ENCODE results near the gene WNT7B.

The WNT7B gene

DNA sequence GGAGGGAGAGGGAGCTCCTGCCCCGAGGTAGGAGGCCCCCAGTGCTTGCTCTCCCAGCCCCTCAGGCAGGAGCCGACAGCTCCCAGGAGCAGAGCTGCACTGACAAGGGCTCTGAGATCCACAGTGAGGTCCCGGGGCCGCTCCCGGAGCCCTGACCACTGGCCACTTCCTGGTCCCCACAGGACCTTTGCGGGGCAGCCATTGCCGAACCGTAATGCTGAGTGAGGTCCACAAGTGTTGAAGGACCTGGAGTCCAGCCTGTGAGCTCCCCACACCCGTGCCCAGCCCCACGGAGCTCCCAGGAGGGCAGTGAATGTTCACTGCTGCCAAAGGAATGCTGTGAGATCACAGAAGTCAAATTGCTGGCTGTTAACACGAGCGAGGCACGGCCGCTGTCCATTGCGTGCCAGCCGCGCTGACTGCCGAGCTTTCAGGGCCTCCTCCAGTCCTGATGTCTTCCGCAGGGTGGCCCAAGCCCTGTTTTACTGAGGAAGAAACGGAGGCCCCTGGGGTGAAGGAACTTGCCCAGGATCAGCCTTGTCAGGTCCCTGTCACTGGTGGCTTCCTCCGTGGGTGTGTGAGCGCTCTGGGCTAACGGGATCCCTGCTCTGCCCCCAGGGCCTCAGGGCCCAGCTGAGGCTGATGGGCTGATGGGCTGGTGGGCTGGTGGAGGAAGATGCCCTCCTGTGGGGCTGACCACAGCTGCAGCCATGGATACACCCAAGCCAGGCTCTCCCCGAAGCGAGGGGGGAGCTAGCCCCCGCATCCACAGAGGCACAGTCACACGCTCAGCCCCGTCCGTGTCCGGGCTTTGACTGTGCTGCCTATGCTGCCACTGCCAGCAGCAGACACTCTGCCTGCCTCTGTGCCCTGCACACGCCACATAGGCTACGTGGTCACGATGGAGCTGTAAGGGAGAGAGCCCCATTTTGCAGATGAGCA is 70.8 kb downstream of the WNT7B start:
- no peak for DNase-seq (ENCODE audit: low read depth)

DNA sequence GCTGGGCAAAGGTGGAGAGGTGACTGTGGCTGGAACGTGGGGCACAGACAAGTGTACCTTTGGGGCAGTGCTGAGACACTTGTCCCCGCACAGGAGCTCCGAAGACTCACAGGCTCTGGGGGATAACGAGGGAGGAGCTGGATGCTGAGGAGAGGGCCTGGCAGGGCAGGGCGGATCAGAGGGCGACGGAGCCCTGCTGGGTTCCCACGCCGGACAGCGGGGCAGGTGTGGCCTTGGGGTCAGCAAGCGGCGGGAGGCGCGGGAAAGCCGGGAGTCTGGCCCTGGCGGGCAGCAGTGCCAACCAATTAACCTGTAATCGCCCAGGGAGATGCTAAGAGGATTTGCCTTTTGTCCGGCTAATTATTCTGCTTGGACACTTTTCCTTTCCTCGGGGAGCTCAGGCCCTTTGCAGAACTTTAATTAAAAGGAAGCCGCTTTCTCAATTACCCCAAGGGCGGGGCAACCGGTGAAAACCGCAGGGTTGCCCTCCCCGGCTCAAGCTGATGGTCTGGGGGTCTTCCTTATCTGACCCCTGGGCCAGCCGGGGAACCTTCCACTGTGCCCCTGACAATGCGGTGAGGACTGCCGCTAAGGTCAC is 71.5 kb downstream of the WNT7B start:
- DNase-seq (ENCODE audit: low read depth) = no peak

- DNase-seq (ENCODE audit: low read depth) = no peak
Measured at GRCh38 chr22:45904236-45904635, 72.7 kb downstream of the WNT7B start.

- no peak for DNase-seq (ENCODE audit: low read depth)
Measured at GRCh38 chr22:45903355-45904135, 73.4 kb downstream of the WNT7B start.

- DNase-seq (ENCODE audit: low read depth) = no peak
Measured at GRCh38 chr22:45897736-45898135, 79.2 kb downstream of the WNT7B start.

GRCh38 chr22:45896964-45897538 is 79.9 kb downstream of the WNT7B start:
- DNase-seq (ENCODE audit: low read depth) = no peak

DNA sequence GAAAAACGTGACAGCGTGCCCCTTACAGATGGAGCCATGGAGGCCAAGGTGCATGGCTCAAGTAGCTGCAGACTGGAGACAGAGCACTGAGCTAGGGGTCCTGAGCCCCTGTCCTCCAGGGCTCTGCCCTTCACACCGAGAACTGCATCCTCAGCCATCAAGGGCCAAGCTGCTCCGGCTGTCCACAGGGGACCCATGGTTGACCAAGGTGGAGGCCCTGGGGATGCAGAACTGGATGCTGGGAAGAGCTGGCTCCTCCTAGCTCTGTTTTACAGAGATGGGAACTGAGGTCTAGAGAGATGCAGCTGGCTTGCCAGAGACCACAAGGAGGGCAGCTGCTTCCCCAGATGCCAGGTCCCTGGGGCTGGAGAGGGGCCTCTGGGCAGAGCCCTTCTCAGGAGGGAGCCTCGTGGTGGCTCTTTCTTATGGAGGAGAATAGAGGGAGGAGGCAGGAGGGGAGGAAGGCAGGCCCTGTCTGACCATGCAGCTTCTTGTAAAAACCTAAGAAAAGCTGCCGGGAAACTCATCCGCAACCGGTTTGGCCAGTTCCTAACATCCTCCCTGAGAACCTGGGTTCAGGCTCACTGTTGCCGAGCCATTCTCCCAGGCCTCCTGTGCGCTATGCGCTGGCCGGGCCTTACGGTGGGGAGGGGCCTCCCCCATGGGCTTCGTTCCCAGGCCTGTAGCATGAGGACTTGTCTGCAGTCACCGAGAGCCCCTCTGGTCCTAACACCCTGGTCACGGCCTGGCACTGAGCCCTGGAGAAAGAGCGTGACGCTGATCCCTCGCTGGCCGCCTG is 80.6 kb downstream of the WNT7B start:
- DNase-seq (ENCODE audit: low read depth) = no peak

DNA sequence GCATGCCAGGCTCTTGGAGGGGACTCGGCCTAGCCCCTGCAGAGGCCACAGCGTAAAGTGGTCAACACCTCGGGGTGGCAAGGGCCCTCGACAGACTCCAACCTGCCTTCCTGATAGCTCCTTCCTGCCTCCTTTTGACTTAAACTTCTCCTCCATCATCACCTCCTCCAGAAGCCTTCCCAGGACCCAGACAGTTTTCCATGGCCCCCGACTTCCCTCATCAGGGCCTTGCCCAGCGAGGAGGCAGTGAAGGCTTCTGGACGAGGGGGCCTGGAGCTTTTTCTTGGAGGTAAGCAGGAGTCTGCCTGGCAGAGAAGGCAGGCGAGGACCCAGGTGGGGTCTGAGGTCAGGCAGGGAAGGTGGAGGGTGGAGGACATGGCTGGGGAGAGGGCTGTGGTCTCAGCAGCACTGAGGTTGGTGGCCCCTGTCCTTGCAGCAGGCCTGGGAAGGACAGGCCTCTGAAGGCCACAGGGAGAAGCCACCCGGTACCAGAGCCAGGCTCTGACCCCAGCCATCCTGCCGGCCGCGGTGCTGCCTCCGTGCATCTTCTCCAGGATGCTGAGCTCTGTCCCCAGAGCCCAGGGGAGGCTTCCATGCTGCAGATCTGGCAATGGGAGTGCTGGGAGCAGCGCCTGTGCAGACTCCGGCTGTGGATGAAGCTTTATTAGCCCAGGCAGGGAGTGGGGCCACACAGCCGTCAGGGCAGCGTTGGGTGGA is 81.4 kb downstream of the WNT7B start:
- no peak for DNase-seq (ENCODE audit: low read depth)

DNA sequence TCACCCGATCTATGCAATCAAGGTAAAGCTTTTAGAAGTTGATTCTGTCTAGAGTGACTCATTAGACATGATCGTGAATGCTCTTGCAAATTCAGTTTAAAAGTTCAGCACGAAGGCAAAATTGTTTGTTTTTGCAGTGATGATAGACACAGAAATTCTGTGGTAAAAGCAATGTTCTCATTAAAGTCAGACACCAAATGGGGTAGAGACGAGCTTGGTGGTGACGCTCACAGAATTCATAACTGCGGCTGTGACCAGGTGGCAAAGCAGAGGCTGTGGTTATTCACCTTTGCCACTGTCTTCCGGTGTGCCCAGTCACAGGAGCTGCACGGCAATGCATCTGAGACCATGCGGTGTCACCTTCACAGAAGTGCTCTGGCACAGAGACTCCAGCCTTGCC is 83.4 kb downstream of the WNT7B start:
- no peak for DNase-seq (ENCODE audit: low read depth)

- no peak for DNase-seq (ENCODE audit: low read depth)
Measured at GRCh38 chr22:45892681-45893461, 84.1 kb downstream of the WNT7B start.

DNA sequence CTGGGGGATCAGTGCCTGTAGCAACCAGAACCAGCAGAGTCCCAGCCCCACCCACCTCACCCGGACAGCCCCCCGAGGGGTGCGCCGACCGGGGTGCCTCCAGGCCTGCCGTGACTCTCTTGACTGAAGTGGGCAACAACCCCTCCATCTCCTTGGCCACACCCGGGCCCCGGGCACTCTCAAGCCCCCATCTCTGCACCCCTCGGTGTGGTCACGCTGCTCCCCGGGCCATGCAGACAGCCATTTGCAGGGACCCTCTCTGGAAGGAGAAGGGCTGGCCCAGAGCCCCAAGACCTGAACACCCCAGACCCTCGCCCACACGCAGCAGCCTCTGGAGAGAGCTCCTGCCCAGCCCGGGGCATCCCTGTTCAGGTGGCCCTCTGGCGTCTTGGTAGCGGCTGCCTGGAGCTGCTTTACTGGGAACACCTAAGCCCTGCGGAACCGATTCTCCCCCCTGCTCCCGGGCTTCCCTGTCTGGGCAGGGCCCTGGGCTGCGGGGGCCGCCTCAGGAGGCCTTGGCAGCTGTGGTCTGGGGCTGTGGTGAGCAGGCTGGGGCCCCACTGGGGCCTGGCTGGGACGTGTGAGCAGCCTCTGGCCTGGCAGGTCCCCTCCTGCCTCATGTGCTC is 84.9 kb downstream of the WNT7B start:
- DNase-seq (ENCODE audit: low read depth) = peak; percentile 8

- peak; percentile 5 for DNase-seq (ENCODE audit: low read depth)
Measured at GRCh38 chr22:45891471-45891995, 85.4 kb downstream of the WNT7B start.

- no peak for DNase-seq (ENCODE audit: low read depth)
Measured at GRCh38 chr22:45891021-45891421, 85.9 kb downstream of the WNT7B start.

DNA sequence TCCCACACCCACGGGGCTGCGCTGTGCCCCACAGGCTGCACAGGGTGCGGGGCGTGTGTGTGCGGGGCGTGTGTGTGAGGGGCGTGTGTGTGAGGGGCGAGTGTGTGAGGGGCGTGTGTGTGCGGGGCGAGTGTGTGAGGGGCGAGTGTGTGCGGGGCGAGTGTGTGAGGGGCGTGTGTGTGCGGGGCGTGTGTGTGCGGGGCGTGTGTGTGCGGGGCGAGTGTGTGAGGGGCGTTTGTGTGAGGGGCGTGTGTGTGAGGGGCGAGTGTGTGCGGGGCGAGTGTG is 86.7 kb downstream of the WNT7B start:
- no peak for DNase-seq (ENCODE audit: low read depth)

DNA sequence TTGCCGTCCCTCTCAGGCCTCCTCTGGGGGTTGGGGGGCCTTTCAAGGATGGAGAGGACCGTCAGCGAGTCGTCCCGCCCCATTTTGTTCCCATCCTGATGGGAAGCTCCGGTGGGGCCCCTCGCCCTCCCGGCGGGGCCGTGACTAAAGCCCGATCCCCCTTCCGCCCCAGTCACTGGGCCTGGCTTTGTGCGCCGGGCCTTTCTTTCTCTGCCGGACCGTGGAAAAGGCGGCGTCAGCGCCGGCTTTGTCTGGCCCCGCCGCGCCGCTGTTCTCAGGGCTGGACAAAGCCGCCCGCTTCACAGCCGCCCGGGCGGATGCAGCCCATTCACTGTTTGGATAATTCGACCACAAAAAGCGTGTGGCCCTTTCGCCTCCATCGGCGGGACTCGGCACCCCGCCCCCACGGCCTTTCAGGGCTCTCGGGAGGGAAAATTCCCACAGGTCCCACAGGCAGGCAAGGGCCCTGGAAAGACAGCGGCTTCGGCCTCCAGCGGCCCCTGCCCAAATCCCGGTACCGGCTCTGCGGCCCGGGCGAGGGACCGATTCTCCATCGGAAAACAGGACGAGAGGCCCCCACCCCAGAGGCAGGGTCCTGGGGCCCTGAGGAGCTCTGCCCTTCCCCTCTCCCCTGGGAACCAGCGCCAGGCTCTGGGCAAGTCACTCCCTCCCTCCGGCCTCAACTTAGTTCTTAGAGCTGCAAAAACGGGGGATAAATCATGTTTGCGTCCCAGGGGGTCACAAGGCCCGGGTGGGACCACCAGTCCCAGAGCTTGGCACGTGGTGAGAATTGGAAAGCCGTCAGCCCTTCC is 87.2 kb downstream of the WNT7B start:
- DNase-seq (ENCODE audit: low read depth) = no peak

- no peak for DNase-seq (ENCODE audit: low read depth)
Measured at GRCh38 chr22:45889093-45889538, 87.8 kb downstream of the WNT7B start.

DNA sequence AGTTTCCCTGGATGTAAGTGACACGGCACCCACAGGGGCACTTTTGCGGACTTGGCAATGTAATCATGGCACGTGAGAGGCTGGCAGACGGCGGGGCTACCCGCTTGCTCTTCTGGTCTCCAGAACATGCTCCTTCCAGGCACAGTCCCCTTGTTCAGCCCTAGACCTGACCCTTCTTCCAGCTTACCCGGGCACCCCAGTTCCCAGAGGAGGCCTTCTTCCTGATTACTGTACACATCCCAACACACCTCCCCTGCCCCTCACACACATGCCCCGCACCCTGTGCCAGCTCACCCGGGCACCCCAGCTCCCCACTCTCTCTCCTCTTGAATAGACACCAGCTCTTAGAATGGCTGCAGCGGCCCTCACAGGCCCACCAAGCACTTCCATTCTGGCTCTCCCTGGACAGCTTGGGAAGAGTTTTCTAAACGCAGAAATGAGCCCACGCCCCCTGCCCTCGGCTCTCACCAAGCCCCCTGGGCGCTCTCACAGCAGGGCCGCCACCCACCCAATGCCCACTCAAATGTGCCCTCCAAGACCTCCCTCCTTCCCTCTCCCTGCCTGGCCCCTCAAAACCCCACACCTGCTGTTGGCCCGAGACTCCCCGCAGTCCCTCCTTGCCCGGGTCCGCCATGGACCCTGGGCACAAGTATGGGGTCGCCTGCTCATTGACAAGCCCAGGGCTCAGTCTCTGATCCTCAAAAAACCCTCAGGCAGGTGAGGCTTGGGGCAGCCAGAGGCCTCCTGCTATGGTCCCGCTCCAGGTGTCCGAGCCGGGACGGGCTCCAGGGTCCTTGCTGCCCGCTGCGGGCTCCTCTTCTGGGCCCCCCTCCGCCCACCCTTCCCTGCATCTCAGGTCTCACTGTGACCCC is 88.5 kb downstream of the WNT7B start:
- DNase-seq (ENCODE audit: low read depth) = no peak

Measured in CMK (cell line).